ENCODE data around the gene ZFR2.

The ZFR2 gene

GRCh38 chr19:3890591-3890990 is 21.8 kb upstream of the ZFR2 start:
- TF ChIP-seq REST (IDR thresholded peaks at IDR 0.05; ENCODE audit: insufficient read depth in 1 of 2, low read depth in 2 of 2, low read length in 2 of 2) (no peak), FOXP2 (optimal IDR thresholded peaks at IDR 0.05; ENCODE audit: borderline replicate concordance, extremely low read depth, extremely low read length, insufficient read depth) (no peak), SIN3A (IDR thresholded peaks at IDR 0.05; ENCODE audit: borderline replicate concordance, insufficient read depth, low read length) (no peak), TAF1 (IDR thresholded peaks at IDR 0.05; ENCODE audit: borderline replicate concordance, insufficient read depth, low read length) (no peak), POLR2AphosphoS5 (IDR thresholded peaks at IDR 0.05; ENCODE audit: low read depth, low read length) (no peak)

- TF ChIP-seq REST (IDR thresholded peaks at IDR 0.05; ENCODE audit: insufficient read depth in 1 of 2, low read depth in 2 of 2, low read length in 2 of 2) = no peak
- TF ChIP-seq SIN3A (IDR thresholded peaks at IDR 0.05; ENCODE audit: borderline replicate concordance, insufficient read depth, low read length) = no peak
- no peak for TF ChIP-seq POLR2AphosphoS5 (IDR thresholded peaks at IDR 0.05; ENCODE audit: low read depth, low read length)
- no peak for TF ChIP-seq TAF1 (IDR thresholded peaks at IDR 0.05; ENCODE audit: borderline replicate concordance, insufficient read depth, low read length)
- no peak for TF ChIP-seq FOXP2 (optimal IDR thresholded peaks at IDR 0.05; ENCODE audit: borderline replicate concordance, extremely low read depth, extremely low read length, insufficient read depth)
Observed at GRCh38 chr19:3882041-3882384, 13.2 kb upstream of the ZFR2 start.

- TF ChIP-seq FOXP2 (optimal IDR thresholded peaks at IDR 0.05; ENCODE audit: borderline replicate concordance, extremely low read depth, extremely low read length, insufficient read depth) = no peak
- no peak for TF ChIP-seq TAF1 (IDR thresholded peaks at IDR 0.05; ENCODE audit: borderline replicate concordance, insufficient read depth, low read length)
- no peak for TF ChIP-seq POLR2AphosphoS5 (IDR thresholded peaks at IDR 0.05; ENCODE audit: low read depth, low read length)
- no peak for TF ChIP-seq SIN3A (IDR thresholded peaks at IDR 0.05; ENCODE audit: borderline replicate concordance, insufficient read depth, low read length)
- no peak for TF ChIP-seq REST (IDR thresholded peaks at IDR 0.05; ENCODE audit: insufficient read depth in 1 of 2, low read depth in 2 of 2, low read length in 2 of 2)
Observed at GRCh38 chr19:3881272-3882040, 12.6 kb upstream of the ZFR2 start.

- TF ChIP-seq SIN3A (IDR thresholded peaks at IDR 0.05; ENCODE audit: borderline replicate concordance, insufficient read depth, low read length) (no peak), POLR2AphosphoS5 (IDR thresholded peaks at IDR 0.05; ENCODE audit: low read depth, low read length) (no peak), TAF1 (IDR thresholded peaks at IDR 0.05; ENCODE audit: borderline replicate concordance, insufficient read depth, low read length) (no peak), FOXP2 (optimal IDR thresholded peaks at IDR 0.05; ENCODE audit: borderline replicate concordance, extremely low read depth, extremely low read length, insufficient read depth) (no peak), REST (IDR thresholded peaks at IDR 0.05; ENCODE audit: insufficient read depth in 1 of 2, low read depth in 2 of 2, low read length in 2 of 2) (no peak)
Observed at GRCh38 chr19:3880471-3881271, 11.8 kb upstream of the ZFR2 start, which contains the start of gene ATCAY. ATCAY (plus strand) TSS chr19:3880685; CDS start chr19:3885768, 5,083 bp downstream.
